Natural killer cell (primary cell): Measurements from ENCODE around the gene GATA5. TPM values are rescaled to one million over a fixed set of nuclear protein-coding genes. Genes with fewer than 3 reads are reported as not detected.

Experiments used
- ATAC-seq, 3 donors: fragments of 150-1000 bp in 2 of 3; fragments of 200-7000 bp in 1 of 3; cut with Tn5 transposase; 1 replicate in 1 of 3; 2 replicates in 2 of 3; pipeline ENCODE4 v1.10.0; 2021; ENCODE audit warnings: mild to moderate bottlenecking in 2 of 3, moderate library complexity in 2 of 3
- DNase-seq, 2 donors: peaks; one replicate each; pipeline versions ENCODE4 v3.0.0 to v3.0.0-alpha.2; 2013 to 2021; ENCODE audit warnings: mixed read lengths in 1 of 2
- H3K27ac ChIP-seq: one replicate; pipeline ENCODE4 v1.5.1; 2013; ENCODE audit warnings: mild to moderate bottlenecking, low read length
- H3K27me3 ChIP-seq: one replicate; pipeline ENCODE4 v1.6.1; 2013; ENCODE audit warnings: low read length; ENCODE audit not compliant: control insufficient read depth, insufficient read depth
- H3K36me3 ChIP-seq: one replicate; pipeline ENCODE4 v1.6.1; 2013; ENCODE audit warnings: low read length; ENCODE audit not compliant: control insufficient read depth, insufficient read depth
- H3K4me1 ChIP-seq: one replicate; pipeline ENCODE4 v1.6.1; 2013; ENCODE audit warnings: low read length; ENCODE audit not compliant: control insufficient read depth, insufficient read depth
- H3K4me3 ChIP-seq: one replicate; pipeline ENCODE4 v1.5.1; 2013; ENCODE audit warnings: low read length
- H3K9me3 ChIP-seq: one replicate; pipeline ENCODE4 v1.6.1; 2013; ENCODE audit warnings: low read length; ENCODE audit not compliant: control insufficient read depth, insufficient read depth
- H3K27ac Mint-ChIP-seq, 2 donors: one replicate each; pipeline ENCODE4 v1.8.0; 2022; ENCODE audit warnings: mild to moderate bottlenecking in 2 of 2, mixed read lengths in 2 of 2, moderate library complexity in 1 of 2
- H3K27me3 Mint-ChIP-seq, 2 donors: one replicate each; pipeline ENCODE4 v1.8.0; 2022; ENCODE audit warnings: low read depth in 2 of 2, mixed read lengths in 2 of 2
- H3K36me3 Mint-ChIP-seq: one replicate; pipeline ENCODE4 v1.8.0; 2022; ENCODE audit warnings: mixed read lengths
- H3K4me1 Mint-ChIP-seq, 2 donors: one replicate each; pipeline ENCODE4 v1.8.0; 2022; ENCODE audit warnings: mixed read lengths in 2 of 2
- H3K4me3 Mint-ChIP-seq: one replicate; pipeline ENCODE4 v1.8.0; 2022; ENCODE audit warnings: mild to moderate bottlenecking, moderate library complexity, mixed read lengths
- H3K9me3 Mint-ChIP-seq, 2 donors: one replicate each; pipeline ENCODE4 v1.8.0; 2022; ENCODE audit warnings: mixed read lengths in 2 of 2
- CTCF ChIP-seq: fragments of 200-600 bp; IDR thresholded peaks from one replicate; pipeline ENCODE4 v1.8.0; 2022; ENCODE audit warnings: antibody characterized with exemption
- WGBS: methylation state at CpG from one replicate; pipeline ENCODE4 v1.1.7; 2013; ENCODE audit warnings: missing lambda C conversion rate; ENCODE audit not compliant: insufficient coverage; 5-methylcytosine and 5-hydroxymethylcytosine counted together
- intact Hi-C: fragments of 100-400 bp; cut with micrococcal nuclease; formaldehyde crosslinking; loops from one replicate; pipeline ENCODE4 v1.14.2; 2022
- total RNA-seq, 4 donors: library from RNA; stranded (reverse); fragments of 120-200 nt in 1 of 4; gene quantifications; one replicate each; pipeline versions ENCODE4 v1.2.3 to v1.2.4, GENCODE V29; 2013 to 2022

Gene GATA5
- total RNA-seq, 3 donors from 2014 or later (not counting 1 experiment from before 2014, with no cell fraction given) = not detected

GRCh38 chr20:62413896-62414481 is 61.8 kb downstream of the GATA5 start:
- no peak overlapping the region for H3K27ac Mint-ChIP-seq
- no peak overlapping the region for H3K4me3 Mint-ChIP-seq
- DNase-seq = no peak
- no peak overlapping the region for H3K27ac ChIP-seq
- intact Hi-C loops = no loop called here
- H3K4me3 ChIP-seq = no peak overlapping the region
- peaks cover 11% of the 10 kb centered on the region for H3K4me1 ChIP-seq
- H3K27me3 Mint-ChIP-seq = no peaks in the 10 kb centered on the region
- WGBS = 86% methylated on average over 22 of the region's 22 CpGs
- H3K36me3 Mint-ChIP-seq = no peaks in the 10 kb centered on the region
- H3K27me3 ChIP-seq = no peaks in the 10 kb centered on the region
- no peak for ATAC-seq
- peaks cover 0 to 11% of the 10 kb centered on the region in 2 donors for H3K4me1 Mint-ChIP-seq
- no peaks in the 10 kb centered on the region for H3K36me3 ChIP-seq
- no peaks in the 10 kb centered on the region for H3K9me3 Mint-ChIP-seq
- TF ChIP-seq CTCF = no peak
- no peaks in the 10 kb centered on the region for H3K9me3 ChIP-seq

Other genes with a start within 250 kb of the GATA5 start
- gene OSBPL2, start 237.5 kb downstream of the GATA5 start, total RNA-seq = 100 to 1,000 TPM in 2 of 3 donors, 10 to 100 TPM in 1; 77.9 to 112 (median 104) TPM
- gene ADRM1, start 173.0 kb downstream of the GATA5 start, total RNA-seq = 10 to 100 TPM; 81.4 to 88.4 (median 84.6) TPM
- gene LAMA5, start 108.7 kb downstream of the GATA5 start, total RNA-seq = 1 to 10 TPM; 1.0 to 4.3 (median 1.4) TPM
- gene RPS21, start 88.9 kb downstream of the GATA5 start, total RNA-seq = 1,000 to 10,000 TPM in 2 of 3 donors, 100 to 1,000 TPM in 1; 887 to 1,244 (median 1,112) TPM
- gene CABLES2, start 68.7 kb downstream of the GATA5 start, total RNA-seq = 1 to 10 TPM; 8.0 to 9.3 (median 8.4) TPM
- gene RBBP8NL, start 48.5 kb downstream of the GATA5 start, total RNA-seq = not detected
- 1 to 10 TPM in 2 of 3 donors, under 1 TPM in 1; 0.59 to 1.4 (median 1.1) TPM for gene SLCO4A1, start 166.5 kb upstream of the GATA5 start, total RNA-seq
- gene NTSR1, start 232.8 kb upstream of the GATA5 start, total RNA-seq = under 1 TPM in 2 of 3 donors, not detected in 1; 0.11 to 0.45 TPM